GM12878 (cell line): Measurements from ENCODE around the gene EPAS1. TPM values are rescaled to one million over a fixed set of nuclear protein-coding genes. Genes with fewer than 3 reads are reported as not detected.

Experiments used
- ATAC-seq: fragments of 200-7000 bp; cut with Tn5 transposase; 3 replicates; pipeline ENCODE4 v1.9.1; 2020; ENCODE audit warnings: mild to moderate bottlenecking, moderate library complexity
- BruUV-seq: library from RNA; stranded (reverse); fragments of 400-500 nt; replicated peaks from 2 replicates; lab custom pipeline; 2021; lab: Mats Ljungman, UMichigan
- CTCF ChIA-PET: fragments of 300-600 bp; sonication (Branson Sonifier 250); formaldehyde crosslinking; extraction: SDS; loops from one replicate; lab custom pipeline; 2021; ENCODE audit warnings: inconsistent platforms; lab: Yijun Ruan, JAX
- POLR2A ChIA-PET: fragments of 350-600 bp; formaldehyde crosslinking; extraction: SDS; loops from one replicate; lab custom pipeline; 2021; ENCODE audit warnings: inconsistent platforms; lab: Charles Lee
- RAD21 ChIA-PET: fragments of 300-600 bp; sonication (Branson Sonifier 250); formaldehyde crosslinking; loops from one replicate; lab custom pipeline; 2023; ENCODE audit warnings: antibody characterized with exemption; ENCODE audit not compliant: unreplicated experiment; lab: Charles Lee
- SMC1A ChIA-PET: fragments of 300-600 bp; sonication (Branson Sonifier 250); formaldehyde crosslinking; loops from one replicate; lab custom pipeline; 2023; ENCODE audit not compliant: unreplicated experiment, uncharacterized antibody; lab: Charles Lee
- DNase-seq: peaks from one replicate; pipeline ENCODE4 v3.0.0-alpha.2; 2011; ENCODE audit warnings: low read depth, low spot score
- FAIRE-seq: peaks from 3 replicates; lab custom pipeline; 2011; peaks lifted over from hg19 to GRCh38; lab: Jason Lieb, UNC
- H2AFZ ChIP-seq: 2 replicates; pipeline ENCODE4 v1.6.0; 2011; ENCODE audit warnings: low read depth, low read length, control low read depth; ENCODE audit not compliant: control insufficient read depth
- H3K27ac ChIP-seq: 2 replicates; pipeline ENCODE4 v1.5.1; 2011; ENCODE audit warnings: control low read depth; ENCODE audit not compliant: control insufficient read depth, insufficient read depth
- H3K27me3 ChIP-seq, 2 experiments: replicated peaks in 1 of 2; 2 replicates each; pipeline versions ENCODE4 v1.6.0 to v1.6.1; 2011; ENCODE audit warnings: low read length in 1 of 2; ENCODE audit not compliant: control insufficient read depth in 2 of 2, insufficient read depth in 2 of 2
- H3K36me3 ChIP-seq, 2 experiments: 2 replicates each; pipeline ENCODE4 v1.5.1; 2011; ENCODE audit warnings: low read length in 1 of 2; ENCODE audit not compliant: control insufficient read depth in 2 of 2, insufficient read depth in 2 of 2
- H3K4me1 ChIP-seq: 2 replicates; pipeline ENCODE4 v1.6.1; 2011; ENCODE audit warnings: mild to moderate bottlenecking, low read length, moderate library complexity, mixed read lengths; ENCODE audit not compliant: control insufficient read depth, insufficient read depth
- H3K4me2 ChIP-seq: 2 replicates; pipeline ENCODE4 v1.6.0; 2011; ENCODE audit warnings: control low read depth; ENCODE audit not compliant: control insufficient read depth, insufficient read depth
- H3K4me3 ChIP-seq: fragments of 200-600 bp; sonication (generic); 2 replicates; pipeline ENCODE4 v1.5.1; 2016
- H3K79me2 ChIP-seq: 2 replicates; pipeline ENCODE4 v1.6.0; 2011; ENCODE audit warnings: low read length; ENCODE audit not compliant: control insufficient read depth, insufficient read depth
- H3K9ac ChIP-seq: 2 replicates; pipeline ENCODE4 v1.8.0; 2011; ENCODE audit warnings: low read length, control low read depth, mixed read lengths; ENCODE audit not compliant: control insufficient read depth, insufficient read depth
- H3K9me3 ChIP-seq: replicated peaks from 3 replicates; pipeline ENCODE4 v1.5.1; 2011; ENCODE audit warnings: mild to moderate bottlenecking, low read length; ENCODE audit not compliant: control insufficient read depth, insufficient read depth
- H4K20me1 ChIP-seq: 2 replicates; pipeline ENCODE4 v1.6.0; 2011; ENCODE audit not compliant: control insufficient read depth, insufficient read depth
- CEBPZ ChIP-seq: fragments of 150-350 bp; IDR thresholded peaks from 2 replicates; pipeline ENCODE4 v1.6.1; 2016; ENCODE audit warnings: low read depth, low read length
- FOS ChIP-seq: IDR thresholded peaks from 3 replicates; pipeline ENCODE4 v1.6.1; 2011; ENCODE audit warnings: borderline replicate concordance; ENCODE audit not compliant: insufficient read length; ENCODE audit errors: extremely low read depth
- HDAC2 ChIP-seq: fragments of 200-600 bp; sonication (generic); IDR thresholded peaks from 2 replicates; pipeline ENCODE4 v1.6.1; 2017
- HDGF ChIP-seq: fragments of 450-650 bp; IDR thresholded peaks from 2 replicates; pipeline ENCODE4 v1.6.1; 2016; ENCODE audit warnings: antibody characterized with exemption
- NFYA ChIP-seq: IDR thresholded peaks from 2 replicates; pipeline ENCODE4 v1.6.1; 2011; ENCODE audit warnings: low read depth, mild to moderate bottlenecking, low read length, improper control_type of control experiment, borderline replicate concordance
- SMAD1 ChIP-seq: fragments of 450-650 bp; IDR thresholded peaks from 2 replicates; pipeline ENCODE4 v1.6.1; 2018; ENCODE audit warnings: mild to moderate bottlenecking, low read depth; ENCODE audit not compliant: partially characterized antibody
- SUPT20H ChIP-seq: IDR thresholded peaks from 2 replicates; pipeline ENCODE4 v1.6.1; 2011; ENCODE audit warnings: low read depth, mild to moderate bottlenecking, low read length, moderate library complexity, borderline replicate concordance; ENCODE audit not compliant: control insufficient read depth
- YBX1 ChIP-seq: fragments of 450-650 bp; IDR thresholded peaks from 2 replicates; pipeline ENCODE4 v1.6.1; 2016; ENCODE audit warnings: antibody characterized with exemption
- ZBED1 ChIP-seq: IDR thresholded peaks from 2 replicates; pipeline ENCODE4 v1.6.1; 2016; ENCODE audit warnings: borderline replicate concordance
- ZNF384 ChIP-seq: IDR thresholded peaks from 2 replicates; pipeline ENCODE4 v1.6.1; 2012; ENCODE audit warnings: low read depth, mild to moderate bottlenecking, low read length, improper control_type of control experiment, borderline replicate concordance
- ZSCAN29 ChIP-seq: fragments of 450-650 bp; IDR thresholded peaks from 2 replicates; pipeline ENCODE4 v1.6.1; 2017; ENCODE audit warnings: mild to moderate bottlenecking, moderate library complexity
- WGBS: methylation state at CpG from one replicate; pipeline ENCODE4 v1.1.6; 2016; ENCODE audit warnings: low lambda C conversion rate; ENCODE audit not compliant: insufficient replicate concordance, insufficient coverage; ENCODE audit errors: missing lambda C conversion rate; 5-methylcytosine and 5-hydroxymethylcytosine counted together
- in situ Hi-C: fragments of 300-500 bp; cut with MboI; formaldehyde crosslinking; loops from 9 replicates; pipeline ENCODE4 v1.14.3; 2018; ENCODE audit warnings: mixed read lengths
- intact Hi-C: fragments of 100-400 bp; cut with micrococcal nuclease; formaldehyde crosslinking; loops from one replicate; pipeline ENCODE4 v1.14.2; 2022; ENCODE audit not compliant: unreplicated experiment
- polyA plus RNA-seq, 11 experiments: library from polyadenylated mRNA; depleted of rRNA in 4 of 11; unstranded in 6 of 11; stranded (reverse) in 5 of 11; fragments of >200 nt; fragmentation: Nextera tagmentation in 4 of 11; fragmentation: Illumina TruSeq in 1 of 11; extraction: Ambion mirVana in 4 of 11; extraction: Trizol in 1 of 11; gene quantifications; 1 replicate in 1 of 11; 2 replicates in 10 of 11; pipeline versions ENCODE4 v1.2.1 to v1.2.3, GENCODE V29; 2011 to 2016; ENCODE audit warnings: inconsistent platforms in 2 of 11, missing spikeins in 2 of 11, low read depth in 1 of 11
- total RNA-seq, 4 experiments: library from RNA; depleted of rRNA in 3 of 4; stranded (reverse); fragments of >200 nt in 3 of 4; fragmentation: Illumina TruSeq in 1 of 4; extraction: Trizol in 1 of 4; gene quantifications; 2 replicates each; pipeline versions ENCODE4 v1.2.1 to v1.2.3, GENCODE V29; 2013 to 2021

EPAS1 gene
- total and polyA plus RNA-seq, 10 of the 15 experiments (the other 5 are each of a cell fraction or from before 2014, with no cell fraction given), result 0.11 to 22.0 (median 1.3) TPM; not detected in 1

DNA sequence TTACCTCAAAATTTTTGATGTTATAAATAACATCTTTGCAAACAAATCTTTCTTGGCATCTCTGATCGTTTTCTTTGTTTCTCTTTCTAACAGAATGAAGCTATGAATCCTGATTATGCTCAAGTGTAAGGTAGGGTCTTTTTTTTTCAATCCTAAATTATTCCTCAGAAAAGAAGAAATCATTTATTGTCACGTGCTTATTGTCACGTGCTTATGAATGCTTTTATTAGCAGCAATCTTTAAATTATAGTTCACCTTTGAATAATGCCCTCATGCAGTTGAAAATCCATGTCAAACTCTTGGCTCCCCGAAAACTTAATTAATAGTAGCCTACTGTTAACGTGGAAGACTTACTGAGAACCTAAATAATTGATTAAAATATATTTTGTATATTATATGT, 39.2 kb upstream of the EPAS1 start:
- SMC1A ChIA-PET, result interaction anchor here (0.9 to 2.0 kb wide), 3 partner anchors 9 to 45 kb away, joined by 3 to 5 read pairs (median 4); no protein-coding TSS in a partner anchor
- in situ Hi-C loops (no loop called here), intact Hi-C loops (no loop called here)
- no peak for TF ChIP-seq NFYA
- no peak for TF ChIP-seq ZBED1
- TF ChIP-seq SUPT20H, result no peak
- no peak for TF ChIP-seq ZNF384
- TF ChIP-seq YBX1, result no peak
- no peak for TF ChIP-seq CEBPZ
- TF ChIP-seq HDAC2, result no peak
- no peak for TF ChIP-seq SMAD1
- TF ChIP-seq ZSCAN29, result no peak
- no peak for TF ChIP-seq FOS
- no peak for TF ChIP-seq HDGF
- FAIRE-seq (no peak), ATAC-seq (no peak), DNase-seq (no peak)
- WGBS, result 4% methylated on average over 5 of the region's 5 CpGs
- RAD21 ChIA-PET, result no interaction called here
- Histone ChIP-seq H4K20me1 (no peaks in the 10 kb centered on the region), H3K27ac (no peak overlapping the region), H3K36me3 (no peaks in the 10 kb centered on the region), H3K4me2 (no peak overlapping the region), H3K9me3 (no peaks in the 10 kb centered on the region), H3K9ac (no peak overlapping the region), H3K27me3 (no peaks in the 10 kb centered on the region), H3K79me2 (no peaks in the 10 kb centered on the region), H3K4me3 (no peak overlapping the region), H3K4me1 (no peaks in the 10 kb centered on the region), H2AFZ (no peak overlapping the region)
- CTCF ChIA-PET, result no interaction called here
- POLR2A ChIA-PET, result interaction anchor here (1.6 kb wide), 1 partner anchor 10 kb away, joined by 3 read pairs; no protein-coding TSS in a partner anchor
- BruUV-seq, result no TSS peak
